SIG-M5 treated with dmso at 0.1 percent for 504 hours (cell line): Measurements from ENCODE around the gene SULT1A3.
"Not testable (repeated sequence)": the region's sequence is repeated elsewhere in the genome, so short reads cannot be mapped to it uniquely, and the experiment has no call there.

Experiments used
- DNase-seq: peaks from one replicate; lab custom pipeline; 2025; ENCODE audit not compliant: unreplicated experiment; lab: John Stamatoyannopoulos, UW

Gene SULT1A3

DNA sequence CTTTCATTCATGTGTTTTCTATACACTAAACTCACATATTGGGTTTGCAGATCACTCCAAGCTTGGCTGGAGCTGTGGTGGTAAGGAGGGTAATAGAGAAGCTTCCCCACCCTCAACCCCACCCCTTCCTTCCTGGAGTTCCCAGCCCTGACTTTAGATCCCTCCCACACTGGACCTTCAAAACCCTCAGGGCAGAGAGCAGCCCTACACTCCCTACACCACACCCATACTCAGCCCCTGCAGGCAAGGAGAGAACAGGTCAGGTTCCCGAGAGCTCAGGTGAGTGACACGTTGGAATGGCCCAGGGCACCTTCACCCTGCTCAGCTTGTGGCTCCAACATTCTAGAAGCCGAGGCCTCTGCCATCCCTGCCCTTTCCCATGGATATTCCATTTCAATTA is at the start of gene SULT1A3:
SULT1A3 (plus strand) TSS at position 207 of the 400 bp plus-strand sequence. CDS start 1,474 bp downstream, outside the sequence.
- DNase-seq: not testable (repeated sequence)

DNA sequence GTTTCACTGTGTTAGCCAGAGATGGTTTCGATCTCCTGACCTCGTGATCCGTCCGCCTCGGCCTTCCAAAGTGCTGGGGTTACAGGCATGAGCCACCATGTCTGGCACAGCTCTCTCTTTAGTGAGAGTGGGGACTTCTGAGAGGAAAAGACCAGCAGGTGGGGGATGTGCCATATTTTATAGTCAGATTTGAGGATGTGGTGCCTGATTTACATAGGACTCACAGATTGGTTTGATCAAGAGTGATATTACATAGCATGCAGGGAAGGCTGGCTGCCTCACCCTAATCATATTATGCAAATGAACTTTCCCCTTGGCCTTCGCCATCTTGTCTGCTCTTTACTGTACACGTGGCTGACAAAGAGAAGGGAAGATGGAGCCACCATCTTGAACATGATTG is 48.0 kb upstream of the SULT1A3 start:
- DNase-seq: no peak

DNA sequence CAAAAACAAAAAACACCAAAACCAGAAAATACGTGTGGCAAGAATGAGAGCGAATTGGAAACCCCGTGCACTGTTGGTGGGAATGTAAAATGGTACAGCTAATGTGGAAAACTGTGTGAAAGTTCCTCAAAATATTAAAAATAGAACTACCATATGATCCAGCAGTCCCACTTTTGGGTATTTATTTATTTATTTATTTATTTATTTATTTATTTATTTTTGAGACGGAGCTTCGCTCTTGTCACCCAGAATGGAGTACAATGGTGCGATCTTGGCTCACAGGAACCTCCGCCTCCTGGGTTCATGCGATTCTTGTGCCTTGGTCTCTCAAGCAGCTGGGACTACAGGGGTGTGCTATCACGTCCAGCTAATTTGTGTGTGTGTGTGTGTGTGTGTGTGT is 46.5 kb upstream of the SULT1A3 start:
- no peak for DNase-seq

DNA sequence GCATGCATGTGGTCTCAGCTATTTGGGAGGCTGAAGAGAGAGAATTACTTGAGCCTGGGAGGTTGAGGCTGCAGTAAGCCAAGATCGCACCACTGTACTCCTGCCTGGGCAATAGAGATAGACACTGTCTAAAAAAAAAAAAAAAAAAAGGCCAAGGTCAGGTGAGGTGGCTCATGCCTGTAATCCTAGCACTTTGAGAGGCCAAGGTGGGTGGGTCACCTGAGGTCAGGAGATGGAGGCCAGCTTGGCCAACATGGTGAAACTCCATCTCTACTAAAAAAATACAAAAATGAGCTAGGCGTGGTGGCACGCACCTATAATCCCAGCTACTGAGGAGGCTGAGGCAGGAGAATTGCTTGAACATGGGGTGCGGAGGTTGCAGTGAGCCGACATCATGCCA is 43.9 kb upstream of the SULT1A3 start:
- no peak for DNase-seq

DNA sequence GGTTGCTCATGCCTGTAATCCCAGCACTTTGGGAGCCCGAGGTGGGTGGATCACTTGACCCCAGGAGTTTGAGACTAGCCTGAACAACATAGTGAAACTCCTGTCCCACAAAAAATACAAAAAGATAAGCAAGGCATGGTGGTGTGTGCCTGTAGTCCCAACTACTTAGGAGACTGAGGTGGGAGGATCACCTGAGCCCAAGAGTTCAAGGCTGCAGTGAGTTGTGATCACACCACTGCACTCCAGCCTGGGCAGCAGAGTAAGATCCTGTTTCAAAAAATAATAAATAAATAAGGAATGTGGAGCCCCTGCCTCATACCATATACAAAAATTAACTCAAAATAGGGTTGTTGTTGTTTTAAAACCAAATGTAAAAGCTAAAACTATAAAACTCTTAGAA is 41.8 kb upstream of the SULT1A3 start:
- DNase-seq: no peak

DNA sequence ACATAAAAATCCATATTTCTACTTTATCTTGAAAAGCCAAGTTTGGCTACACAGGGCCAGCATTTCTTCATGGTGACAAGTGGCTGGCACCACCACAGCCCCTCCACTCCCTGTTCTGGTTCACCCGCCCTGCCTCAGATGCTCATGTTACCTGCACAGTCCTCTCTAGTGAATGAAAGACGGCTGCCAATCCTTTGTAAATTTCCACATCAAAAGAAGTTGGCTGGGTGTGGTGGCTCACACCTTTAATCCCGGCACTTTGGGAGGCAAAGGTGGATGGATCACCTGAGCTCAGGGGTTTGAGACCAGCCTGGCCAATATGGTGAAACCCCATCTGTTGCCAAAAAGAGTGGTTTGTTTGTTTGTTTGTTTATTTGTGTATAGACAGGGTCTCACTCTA is 35.5 kb upstream of the SULT1A3 start:
- no peak for DNase-seq

DNA sequence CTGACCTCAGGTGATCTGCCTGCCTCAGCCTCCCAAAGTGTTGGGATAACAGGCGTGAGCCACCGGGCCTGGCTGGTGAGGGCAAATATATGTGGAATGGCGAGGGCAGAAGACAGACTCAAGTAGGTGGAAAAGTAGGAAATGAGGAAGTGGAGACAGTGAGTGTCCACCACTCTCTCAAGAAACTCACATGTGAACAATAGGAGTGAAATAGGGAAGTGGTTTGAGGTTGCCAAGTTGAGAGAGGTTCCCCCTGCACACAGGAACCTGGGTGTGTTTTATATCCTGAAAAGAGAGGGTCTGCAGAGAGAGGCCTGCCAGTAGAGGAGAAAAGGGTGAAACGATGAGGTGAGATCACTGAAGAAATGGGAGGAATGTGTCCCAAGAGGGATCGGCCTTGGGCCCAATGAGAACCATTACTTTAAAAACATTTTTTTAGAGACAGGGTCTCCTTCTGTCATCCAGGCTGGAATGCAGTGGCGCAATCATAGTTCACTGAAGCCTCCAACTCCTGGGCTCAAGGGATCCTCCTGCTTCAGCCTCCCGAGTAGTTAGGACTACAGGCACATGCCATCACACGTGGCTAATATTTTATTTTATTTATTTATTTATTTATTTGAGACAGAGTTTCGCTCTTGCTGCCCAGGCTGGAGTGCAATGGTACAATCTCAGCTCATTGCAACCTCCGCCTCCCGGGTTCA is 32.7 kb upstream of the SULT1A3 start:
- DNase-seq: peak; percentile 97

DNA sequence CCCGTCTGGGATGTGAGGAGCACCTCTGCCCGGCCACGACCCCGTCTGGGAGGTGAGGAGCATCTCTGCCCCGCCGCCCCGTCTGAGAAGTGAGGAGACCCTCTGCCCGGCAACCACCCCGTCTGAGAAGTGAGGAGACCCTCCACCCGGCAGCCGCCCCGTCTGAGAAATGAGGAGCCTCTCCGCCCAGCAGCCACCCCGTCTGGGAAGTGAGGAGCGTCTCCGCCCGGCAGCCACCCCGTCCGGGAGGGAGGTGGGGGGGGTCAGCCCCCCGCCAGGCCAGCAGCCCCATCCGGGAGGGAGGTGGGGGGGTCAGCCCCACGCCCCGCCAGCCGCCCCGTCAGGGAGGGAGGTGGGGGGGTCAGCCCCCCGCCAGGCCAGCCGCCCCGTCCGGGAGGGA is 30.3 kb upstream of the SULT1A3 start:
- DNase-seq: not testable (repeated sequence)

DNA sequence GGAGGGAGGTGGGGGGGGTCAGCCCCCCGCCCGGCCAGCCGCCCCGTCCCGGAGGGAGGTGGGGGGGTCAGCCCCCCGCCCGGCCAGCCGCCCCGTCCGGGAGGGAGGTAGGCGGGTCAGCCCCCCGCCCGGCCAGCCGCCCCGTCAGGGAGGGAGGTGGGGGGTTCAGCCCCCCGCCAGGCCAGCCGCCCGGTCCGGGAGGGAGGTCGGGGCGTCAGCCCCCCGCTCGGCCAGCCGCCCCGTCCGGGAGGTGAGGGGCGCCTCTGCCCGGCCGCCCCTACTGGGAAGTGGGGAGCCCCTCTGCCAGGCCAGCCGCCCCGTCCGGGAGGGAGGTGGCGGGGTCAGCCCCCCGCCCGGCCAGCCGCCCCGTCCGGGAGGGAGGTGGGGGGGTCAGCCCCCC is 29.6 kb upstream of the SULT1A3 start:
- not testable (repeated sequence) for DNase-seq

DNA sequence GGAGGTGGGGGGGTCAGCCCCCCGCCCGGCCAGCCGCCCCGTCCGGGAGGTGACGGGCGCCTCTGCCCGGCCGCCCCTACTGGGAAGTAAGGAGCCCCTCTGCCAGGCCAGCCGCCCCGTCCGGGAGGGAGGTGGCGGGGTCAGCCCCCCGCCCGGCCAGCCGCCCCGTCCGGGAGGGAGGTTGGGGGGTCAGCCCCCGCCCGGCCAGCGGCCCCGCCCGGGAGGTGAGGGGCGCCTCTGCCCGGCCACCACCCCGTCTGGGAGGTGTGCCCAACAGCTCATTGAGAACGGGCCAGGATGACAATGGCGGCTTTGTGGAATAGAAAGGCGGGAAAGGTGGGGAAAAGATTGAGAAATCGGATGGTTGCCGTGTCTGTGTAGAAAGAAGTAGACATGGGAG is 28.9 kb upstream of the SULT1A3 start:
- not testable (repeated sequence) for DNase-seq

DNA sequence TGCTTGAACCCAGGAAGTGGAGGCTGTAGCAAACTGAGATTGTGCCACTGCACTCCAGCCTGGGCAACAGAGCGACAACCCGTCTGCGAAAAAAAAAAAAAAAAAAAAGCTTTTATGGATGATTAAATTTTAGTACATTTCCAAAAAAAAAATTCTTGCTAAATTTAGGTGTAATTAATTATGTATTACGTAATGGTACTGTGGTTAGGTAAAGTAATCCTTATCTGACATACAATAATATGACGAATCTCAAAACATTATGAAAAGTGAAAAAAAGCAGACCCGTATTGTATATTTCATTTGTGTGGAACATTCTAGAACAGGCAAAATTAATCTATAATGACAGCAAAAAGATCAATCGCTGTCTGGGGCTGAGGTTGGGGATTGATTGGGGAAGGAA is 26.0 kb upstream of the SULT1A3 start:
- no peak for DNase-seq

DNA sequence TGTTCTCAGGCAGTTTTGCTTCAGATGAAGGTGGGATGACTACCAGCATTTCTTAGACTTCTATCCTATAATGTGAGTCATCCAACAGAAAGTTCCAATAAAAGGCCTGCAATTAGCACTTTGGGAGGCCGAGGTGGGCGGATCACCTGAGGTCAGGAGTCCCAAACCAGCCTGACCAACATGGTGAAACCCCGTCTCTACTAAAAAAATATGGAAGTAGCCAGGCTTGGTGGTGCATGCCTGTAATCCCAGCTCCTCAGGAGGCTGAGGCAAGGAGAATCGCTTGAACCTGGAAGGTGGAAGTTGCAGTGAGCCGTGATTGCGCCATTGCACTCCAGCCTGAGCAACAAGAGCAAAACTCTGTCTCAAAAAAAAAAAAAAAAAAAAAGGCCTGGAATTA is 22.2 kb upstream of the SULT1A3 start:
- DNase-seq: not testable (repeated sequence)

DNA sequence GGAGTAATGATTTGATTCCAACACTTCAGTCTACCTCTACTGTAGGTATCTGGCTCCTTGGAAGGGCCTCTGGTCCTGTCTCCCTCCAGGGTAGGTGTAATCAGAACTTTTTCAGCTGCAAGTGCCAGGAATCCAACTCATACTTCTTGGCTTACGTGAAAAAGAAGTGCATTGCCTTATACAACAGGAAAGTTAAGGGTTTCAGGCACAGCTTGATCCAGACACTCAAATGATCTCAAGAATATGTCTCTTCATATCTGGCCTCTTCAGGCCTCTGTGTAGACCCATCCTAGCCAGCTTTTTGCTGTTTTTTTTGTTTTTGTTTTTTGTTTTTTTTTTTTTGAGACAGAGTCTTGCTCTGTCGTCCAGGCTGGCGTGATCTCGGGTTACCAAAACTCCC is 19.9 kb upstream of the SULT1A3 start:
- DNase-seq: no peak

DNA sequence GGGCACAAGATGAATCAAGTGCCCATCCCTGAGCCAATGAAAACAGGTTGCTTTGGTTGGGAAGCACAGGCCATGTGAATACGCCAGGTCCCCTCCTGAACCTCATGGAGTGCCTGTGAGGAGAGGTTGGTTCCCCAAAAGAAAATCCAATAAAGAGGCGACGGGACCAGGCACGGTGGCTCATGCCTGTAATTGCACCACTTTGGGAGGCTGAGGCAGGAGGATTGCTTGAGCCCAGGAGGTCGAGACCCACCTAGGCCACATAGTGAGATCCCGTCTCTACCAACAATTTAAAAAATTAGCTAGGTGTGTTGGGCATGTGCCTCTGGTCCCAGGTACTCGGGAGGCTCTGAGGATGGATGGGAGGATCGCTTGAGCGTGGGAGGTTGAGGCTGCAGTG is 19.1 kb upstream of the SULT1A3 start:
- DNase-seq: no peak

DNA sequence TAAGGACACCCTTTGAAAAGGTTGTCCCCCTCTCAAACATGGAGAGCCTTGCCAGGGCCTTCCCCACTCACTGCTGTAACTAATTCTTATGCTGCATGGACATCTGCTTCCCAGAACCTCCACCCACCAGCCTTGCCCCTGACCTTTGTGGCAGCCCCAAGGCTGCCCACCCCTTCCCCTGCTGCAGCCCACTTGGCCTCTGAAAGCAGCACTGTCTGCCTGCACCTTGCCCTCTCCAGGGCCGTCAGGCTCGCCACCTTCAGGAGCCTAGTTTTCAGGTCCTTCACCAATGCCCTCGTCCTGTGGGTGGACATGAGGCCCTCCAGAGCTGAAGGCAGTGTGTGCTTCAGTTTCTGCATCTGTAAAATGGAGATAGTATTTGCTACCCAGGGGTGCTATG is 18.3 kb upstream of the SULT1A3 start:
- DNase-seq: no peak

DNA sequence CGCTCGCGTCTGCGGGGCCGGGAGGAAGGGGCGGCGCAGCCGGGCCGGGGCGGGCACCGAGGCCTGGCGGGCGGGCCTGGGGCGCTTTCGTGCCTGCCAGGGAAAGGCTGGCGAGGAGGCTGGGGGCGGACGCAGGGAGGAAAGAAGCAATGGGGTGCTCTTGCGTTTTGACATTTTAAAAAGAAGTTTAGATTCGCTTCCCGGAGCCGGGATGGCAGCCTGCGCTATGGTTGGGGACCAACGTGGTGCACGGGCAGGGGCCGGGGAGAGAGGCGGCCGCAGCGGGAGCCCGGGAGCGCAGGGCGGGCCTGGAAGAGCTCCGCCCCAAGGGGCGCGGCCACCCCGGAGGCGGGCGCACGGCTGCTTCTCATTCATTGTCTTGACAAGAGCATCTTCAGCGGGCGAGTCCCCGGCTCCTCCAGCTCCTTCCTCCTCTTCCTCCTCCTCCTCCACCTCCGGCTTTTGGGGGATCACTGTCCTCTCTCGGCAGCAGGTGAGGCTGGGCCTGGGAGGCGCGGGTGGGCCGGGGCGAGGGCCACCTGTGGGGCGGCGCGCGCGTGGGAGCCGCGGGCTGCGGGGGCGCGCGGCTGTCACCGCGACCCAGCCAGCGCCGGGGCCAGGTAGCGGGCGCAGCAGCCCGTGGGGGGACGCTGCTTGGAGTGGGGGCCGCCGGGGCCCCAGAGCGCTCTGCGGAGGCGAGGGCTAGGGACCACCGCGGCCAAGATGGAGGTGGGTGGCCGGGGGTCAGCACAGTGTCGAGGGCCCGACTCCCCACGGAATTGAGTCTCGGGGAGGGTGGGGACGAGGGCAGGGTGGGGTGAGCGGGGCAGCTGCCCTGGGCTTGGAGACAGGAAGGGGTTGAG is 15.6 kb upstream of the SULT1A3 start, which contains the start of gene CORO1A:
CORO1A (plus strand) TSS at position 370 of the 863 bp plus-strand sequence. CDS start 1,608 bp downstream, outside the sequence.
- peak; percentile 80 for DNase-seq

DNA sequence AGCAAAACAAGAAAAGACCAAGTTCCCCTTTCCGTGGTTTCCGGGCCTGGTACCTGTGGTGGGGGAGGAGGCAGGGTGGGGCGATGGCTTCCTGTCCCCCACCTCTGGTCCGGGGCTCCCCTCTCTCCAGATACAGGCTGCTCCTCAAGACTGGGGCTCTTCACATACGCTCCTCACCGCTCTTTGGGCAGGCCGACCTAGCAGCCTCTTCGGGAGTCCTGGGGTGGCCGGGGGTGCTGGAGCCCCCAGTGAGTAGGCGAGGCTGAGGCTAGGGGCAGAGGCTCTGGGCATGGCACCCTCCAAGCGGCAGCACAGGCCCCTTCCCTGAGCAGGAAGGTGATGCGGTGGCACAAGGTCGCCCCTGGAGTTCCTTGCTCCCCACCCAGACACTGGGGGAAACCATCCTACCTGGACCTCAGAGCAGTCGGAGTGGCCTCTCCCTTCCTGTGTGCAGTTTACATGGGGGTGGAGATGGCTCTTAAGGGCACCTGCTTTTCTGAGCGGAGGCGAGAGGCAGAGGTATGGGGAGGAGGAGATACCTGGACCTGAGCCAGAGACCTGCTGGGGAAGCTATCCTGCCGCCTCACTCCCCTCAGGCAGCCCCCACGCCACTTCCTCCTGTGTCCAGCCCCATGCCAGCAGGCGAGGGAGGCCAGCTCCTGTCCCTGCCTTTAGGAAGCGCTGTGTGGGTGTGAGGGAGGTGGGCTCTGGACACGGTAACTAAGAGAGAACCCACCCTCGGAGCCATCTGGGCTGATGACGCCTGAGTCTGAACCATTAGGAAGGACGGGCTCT is 14.8 kb upstream of the SULT1A3 start:
- peak; percentile 78 for DNase-seq

DNA sequence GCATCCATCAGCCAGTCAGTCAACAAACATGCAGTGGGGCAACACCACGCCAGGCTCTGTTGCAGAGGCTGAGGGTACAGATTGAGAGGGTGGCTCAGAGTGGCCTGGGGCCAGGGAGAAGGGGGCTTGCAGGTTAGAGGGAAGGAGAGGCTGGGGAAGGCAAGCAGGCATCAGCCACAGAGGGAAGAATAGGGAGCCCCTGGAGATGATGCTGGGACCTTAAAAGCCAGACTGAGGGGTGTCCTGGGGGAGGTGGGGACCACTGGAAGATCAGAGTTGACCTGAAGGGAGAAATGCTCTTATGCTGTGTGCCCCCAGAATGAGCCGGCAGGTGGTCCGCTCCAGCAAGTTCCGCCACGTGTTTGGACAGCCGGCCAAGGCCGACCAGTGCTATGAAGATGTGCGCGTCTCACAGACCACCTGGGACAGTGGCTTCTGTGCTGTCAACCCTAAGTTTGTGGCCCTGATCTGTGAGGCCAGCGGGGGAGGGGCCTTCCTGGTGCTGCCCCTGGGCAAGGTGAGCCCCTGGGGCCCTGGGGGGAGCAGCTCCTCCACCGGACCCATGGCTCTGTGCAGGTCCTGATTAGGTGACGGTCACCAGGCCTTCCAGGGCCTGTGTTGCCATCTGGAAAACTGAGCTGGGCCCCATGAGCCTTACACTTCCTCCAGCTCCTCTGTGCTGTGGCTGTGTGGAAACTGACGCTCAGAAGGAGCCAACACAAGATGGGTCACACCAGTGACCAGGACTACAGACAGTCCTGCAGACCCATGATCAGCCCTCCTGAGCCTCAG is 14.0 kb upstream of the SULT1A3 start:
- DNase-seq: peak; percentile 75

DNA sequence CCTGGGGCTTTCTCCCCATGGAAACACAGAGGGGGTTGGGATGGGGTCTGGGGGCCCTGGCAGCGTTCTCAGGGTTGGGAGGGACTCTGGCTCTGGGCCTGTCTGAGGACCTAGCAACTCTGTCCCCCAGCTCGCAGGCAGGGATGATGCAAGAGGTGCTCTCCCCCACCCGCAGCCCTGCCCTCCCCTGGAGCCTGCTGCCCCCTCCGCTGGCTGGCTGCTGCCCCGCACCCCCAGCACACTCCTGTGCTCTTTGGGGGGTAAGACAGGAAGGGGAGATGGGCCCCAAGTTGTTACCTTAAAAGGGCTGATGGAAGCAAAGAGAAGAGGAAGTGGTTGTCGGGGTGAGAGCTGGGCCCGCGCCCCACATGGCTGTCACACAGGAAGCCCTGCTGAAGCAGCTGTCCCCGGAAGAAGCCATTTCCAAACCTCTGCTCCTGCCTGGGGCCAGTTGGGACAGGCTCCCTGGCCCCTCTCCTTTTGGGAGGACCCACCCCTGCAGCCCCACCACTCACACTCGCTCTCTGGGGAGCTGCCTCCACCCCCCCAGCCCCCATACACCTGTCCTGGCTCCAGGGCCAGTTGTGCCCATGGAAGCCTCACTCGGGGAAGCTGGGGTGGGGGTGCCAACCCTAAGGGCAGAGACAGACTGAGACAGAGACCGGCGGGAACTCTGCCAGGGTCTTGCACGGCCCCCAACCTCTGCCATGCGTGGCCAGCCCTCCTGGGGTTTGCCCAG is 13.2 kb upstream of the SULT1A3 start:
- peak; percentile 98 for DNase-seq

DNA sequence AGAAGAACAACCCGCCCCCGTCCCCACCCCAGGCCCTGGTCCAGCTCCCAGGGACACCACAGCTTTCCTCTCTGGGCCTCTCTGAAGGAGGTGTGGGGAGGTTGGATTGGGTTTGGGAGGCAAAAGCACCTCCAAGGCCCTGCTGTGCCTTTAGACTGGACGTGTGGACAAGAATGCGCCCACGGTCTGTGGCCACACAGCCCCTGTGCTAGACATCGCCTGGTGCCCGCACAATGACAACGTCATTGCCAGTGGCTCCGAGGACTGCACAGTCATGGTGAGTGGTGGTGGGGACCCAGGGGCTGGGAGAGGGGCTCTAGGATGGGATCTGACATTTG is 12.6 kb upstream of the SULT1A3 start:
- DNase-seq: no peak
